Measurements from ENCODE around the gene RND1. TPM values are rescaled to one million over a fixed set of nuclear protein-coding genes. Genes with fewer than 3 reads are reported as not detected.
"Not testable (repeated sequence)": the region's sequence is repeated elsewhere in the genome, so short reads cannot be mapped to it uniquely, and the experiment has no call there.

The RND1 gene
- total RNA-seq, 2 donors from 2014 or later: 2.1 to 8.6 TPM

- ATAC-seq; intact Hi-C loops (cut with DNase I, micrococcal nuclease); DNase-seq: not testable (repeated sequence)
These were observed 23.6 kb downstream of the RND1 start for GRCh38 chr12:48842021-48842420.

DNA sequence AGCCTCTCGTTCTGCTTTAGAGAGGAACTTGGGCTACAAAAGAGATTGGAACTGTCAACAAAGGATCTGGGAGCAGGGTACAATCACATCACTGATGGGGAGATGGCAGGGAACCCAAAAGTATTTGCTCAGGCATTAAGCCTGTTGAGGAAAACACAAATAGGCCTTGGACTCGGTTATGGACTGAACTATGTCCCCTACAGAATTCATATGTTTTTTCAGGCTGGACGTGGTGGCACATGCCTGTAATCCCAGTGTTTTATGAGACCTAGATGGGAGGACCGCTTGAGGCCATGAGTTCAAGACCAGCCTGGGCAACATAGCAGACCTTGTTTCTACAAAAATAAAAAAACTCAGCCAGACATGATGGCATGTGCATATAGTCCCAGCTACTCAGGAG is 27.6 kb downstream of the RND1 start:
- DNase-seq (no peak), ATAC-seq (no peak)
- intact Hi-C loops (cut with DNase I, micrococcal nuclease): no loop called here

DNA sequence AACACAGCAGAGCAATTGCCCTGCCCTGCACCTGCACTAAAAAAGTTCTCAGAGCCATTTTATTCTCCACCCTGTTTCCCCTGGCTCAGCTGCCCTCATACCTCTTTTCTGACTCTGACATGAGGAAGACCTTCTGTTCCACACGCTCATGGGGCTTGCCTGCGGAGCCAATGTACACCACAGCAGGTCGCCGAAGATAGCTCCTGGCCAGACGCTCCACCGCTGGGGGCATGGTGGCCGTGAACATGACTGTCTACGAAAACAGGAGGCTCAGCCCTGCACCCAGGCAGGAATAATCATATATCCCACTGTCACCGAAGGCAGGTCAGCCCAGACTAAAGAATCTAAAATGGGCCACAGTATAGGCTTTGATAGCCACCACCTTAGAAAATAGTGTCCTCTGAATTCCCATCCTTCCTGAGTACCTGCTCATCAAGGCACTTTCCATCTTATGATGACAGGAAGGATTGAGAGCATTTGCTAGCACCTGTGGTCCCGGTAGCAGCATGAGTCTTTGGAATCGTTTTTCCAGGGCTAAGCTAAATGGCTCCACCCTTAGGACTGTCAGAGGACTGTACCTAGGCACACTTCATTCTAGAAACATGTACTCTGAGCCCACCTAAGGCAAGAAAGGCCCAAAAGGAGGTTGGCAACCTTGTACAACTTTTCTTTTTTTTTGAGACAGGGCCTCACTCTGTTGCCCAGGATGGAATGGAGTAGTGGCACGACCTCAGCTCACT is 33.2 kb downstream of the RND1 start:
- intact Hi-C loops (cut with DNase I, micrococcal nuclease): no loop called here
- DNase-seq (no peak), ATAC-seq (no peak)

DNA sequence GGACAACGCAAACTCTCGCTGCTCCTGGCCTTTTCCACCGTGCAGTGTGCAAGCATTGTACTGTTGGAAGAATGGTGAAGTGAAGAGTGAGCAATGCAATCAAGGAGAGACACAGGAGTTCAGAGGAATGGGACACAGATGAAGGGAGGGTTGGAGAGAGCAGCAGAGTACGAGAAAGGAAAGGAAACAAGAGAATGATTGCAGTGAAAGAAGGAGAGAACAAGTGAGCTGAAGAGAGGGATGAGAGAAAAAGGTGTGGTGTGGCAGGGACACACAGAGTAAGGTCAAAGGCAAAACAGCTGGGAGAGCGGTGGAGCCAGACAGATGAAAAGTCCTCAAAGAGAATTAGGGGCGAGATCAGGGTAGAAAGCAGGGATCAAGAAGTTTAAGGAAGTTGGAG is 34.4 kb downstream of the RND1 start:
- no peak for ATAC-seq
- intact Hi-C loops (cut with DNase I, micrococcal nuclease): no loop called here

GRCh38 chr12:48828841-48829575 is 36.7 kb downstream of the RND1 start:
- intact Hi-C loops (cut with DNase I, micrococcal nuclease): no loop called here
- ATAC-seq: no peak
- no peak for DNase-seq

More for the DNA sequence above, 34.4 kb downstream of the RND1 start:
- no peak for DNase-seq

DNA sequence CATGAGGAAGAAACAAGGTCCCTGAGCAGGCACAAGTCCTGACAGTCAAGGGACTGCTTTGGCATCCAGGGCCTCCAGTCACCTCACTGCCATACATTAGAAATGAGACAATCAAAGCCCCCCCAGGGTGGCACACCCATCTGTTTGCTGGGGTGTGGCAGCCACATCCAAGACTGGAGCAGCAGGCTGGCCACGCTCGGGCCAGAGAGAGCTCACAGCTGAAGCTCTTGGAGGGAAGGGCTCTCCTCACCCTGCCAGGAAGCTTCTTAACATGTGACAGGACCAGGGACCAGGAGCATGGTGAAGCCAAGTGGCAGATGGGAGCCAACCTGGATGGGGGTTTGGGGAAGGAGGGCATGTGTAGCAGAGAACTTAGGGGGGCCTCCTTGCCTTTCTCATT is 37.4 kb downstream of the RND1 start:
- intact Hi-C loops (cut with DNase I, micrococcal nuclease): no loop called here
- DNase-seq: no peak
- ATAC-seq: peak; percentile 15

DNA sequence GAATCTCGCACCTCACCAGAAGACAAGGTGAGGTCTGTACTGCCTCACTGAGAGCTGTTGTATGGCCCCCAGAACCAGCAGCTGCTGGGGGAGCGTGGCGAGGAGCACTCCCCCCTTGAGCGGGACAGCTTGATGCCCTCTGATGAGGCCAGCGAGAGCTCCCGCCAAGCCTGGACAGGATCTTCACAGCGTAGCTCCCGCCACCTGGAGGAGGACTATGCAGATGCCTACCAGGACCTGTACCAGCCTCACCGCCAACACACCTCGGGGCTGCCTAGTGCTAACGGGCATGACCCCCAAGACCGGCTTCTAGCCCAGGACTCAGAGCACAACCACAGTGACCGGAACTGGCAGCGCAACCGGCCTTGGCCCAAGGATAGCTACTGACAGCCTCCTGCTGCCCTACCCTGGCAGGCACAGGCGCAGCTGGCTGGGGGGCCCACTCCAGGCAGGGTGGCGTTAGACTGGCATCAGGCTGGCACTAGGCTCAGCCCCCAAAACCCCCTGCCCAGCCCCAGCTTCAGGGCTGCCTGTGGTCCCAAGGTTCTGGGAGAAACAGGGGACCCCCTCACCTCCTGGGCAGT is 38.1 kb downstream of the RND1 start:
- DNase-seq: no peak
- peak; percentile 2 for ATAC-seq
- intact Hi-C loops (cut with DNase I, micrococcal nuclease): no loop called here

- DNase-seq (no peak), ATAC-seq (no peak)
- intact Hi-C loops (cut with DNase I, micrococcal nuclease): no loop called here
These were observed 38.6 kb downstream of the RND1 start for GRCh38 chr12:48827026-48827425.

- ATAC-seq (no peak), DNase-seq (no peak)
- intact Hi-C loops (cut with DNase I, micrococcal nuclease): no loop called here
These were observed 39.3 kb downstream of the RND1 start for GRCh38 chr12:48826209-48826855.

GRCh38 chr12:48824905-48825304 is 40.8 kb downstream of the RND1 start:
- DNase-seq (no peak), ATAC-seq (no peak)
- intact Hi-C loops (cut with DNase I, micrococcal nuclease): no loop called here

- peak in 1 of 2 donors; percentile 27 for DNase-seq
- ATAC-seq: peak; percentile 32
- intact Hi-C loops (cut with DNase I, micrococcal nuclease): no loop called here
These were observed 41.6 kb downstream of the RND1 start for GRCh38 chr12:48824112-48824511.

DNA sequence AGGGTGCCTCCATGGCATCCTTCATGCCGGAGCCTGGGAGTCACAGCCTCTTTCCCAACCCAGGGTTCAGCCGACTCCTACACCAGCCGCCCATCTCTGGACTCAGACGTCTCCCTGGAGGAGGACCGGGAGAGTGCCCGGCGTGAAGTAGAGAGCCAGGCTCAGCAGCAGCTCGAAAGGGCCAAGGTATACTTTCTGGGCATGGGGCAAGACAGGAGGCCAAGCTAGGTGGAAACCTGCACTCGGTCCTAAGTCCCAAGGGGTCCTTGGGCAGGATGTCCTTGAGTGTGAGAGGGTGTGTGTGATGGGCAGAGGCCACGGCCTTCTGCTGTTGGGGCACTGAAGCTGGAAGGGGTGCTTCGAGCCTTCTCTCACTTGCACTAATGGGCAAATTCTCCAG is 42.4 kb downstream of the RND1 start:
- DNase-seq (no peak), ATAC-seq (no peak)
- intact Hi-C loops (cut with DNase I, micrococcal nuclease): no loop called here

DNA sequence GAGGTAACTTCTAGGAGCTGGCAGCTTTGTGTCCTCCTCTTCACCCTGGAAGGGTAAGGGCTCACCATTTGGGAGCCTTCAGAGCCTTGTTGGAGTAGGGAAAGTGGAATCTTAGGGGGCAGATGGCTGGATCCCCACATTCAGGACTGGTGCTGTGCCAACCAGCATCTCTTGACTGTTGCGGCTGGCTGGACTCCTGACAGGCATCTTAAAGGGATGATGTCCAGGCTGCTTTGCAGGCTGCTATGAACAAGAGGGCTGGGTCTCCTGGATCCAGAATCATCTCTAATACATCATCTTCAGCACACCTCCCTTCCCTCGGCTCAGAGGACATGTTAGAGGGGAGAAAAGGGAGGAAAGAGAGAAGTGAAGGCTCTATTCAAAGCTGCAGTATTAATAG is 43.0 kb downstream of the RND1 start:
- no peak for ATAC-seq
- intact Hi-C loops (cut with DNase I, micrococcal nuclease): no loop called here
- no peak for DNase-seq

DNA sequence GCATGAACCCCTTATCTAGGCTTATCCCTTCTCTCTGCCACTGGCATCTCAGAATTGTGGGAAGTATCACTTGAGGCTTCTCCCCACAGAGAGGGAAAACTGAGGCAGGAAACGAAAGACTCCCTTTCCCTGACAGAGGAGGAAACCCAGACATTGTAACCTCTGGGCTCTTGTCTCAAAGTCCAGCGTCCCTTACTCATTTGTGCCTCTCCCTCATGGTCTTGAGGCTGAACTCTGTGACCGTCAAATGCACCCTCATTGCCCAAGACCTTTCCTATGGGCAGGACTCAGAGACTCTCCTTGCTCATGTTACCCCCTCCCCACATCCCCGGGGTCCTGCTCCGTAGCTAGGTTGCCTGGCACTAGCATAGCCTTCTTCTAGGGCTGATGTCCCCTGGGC is 43.5 kb downstream of the RND1 start:
- ATAC-seq (peak; percentile 2), DNase-seq (no peak)
- intact Hi-C loops (cut with DNase I, micrococcal nuclease): no loop called here

- ATAC-seq (no peak), DNase-seq (no peak)
- intact Hi-C loops (cut with DNase I, micrococcal nuclease): no loop called here
These were observed 45.5 kb downstream of the RND1 start for GRCh38 chr12:48819986-48820725.

- ATAC-seq (no peak), DNase-seq (peak in 1 of 2 donors; percentile 53)
- intact Hi-C loops (cut with DNase I, micrococcal nuclease): no loop called here
These were observed 46.7 kb downstream of the RND1 start for GRCh38 chr12:48818831-48819590.

DNA sequence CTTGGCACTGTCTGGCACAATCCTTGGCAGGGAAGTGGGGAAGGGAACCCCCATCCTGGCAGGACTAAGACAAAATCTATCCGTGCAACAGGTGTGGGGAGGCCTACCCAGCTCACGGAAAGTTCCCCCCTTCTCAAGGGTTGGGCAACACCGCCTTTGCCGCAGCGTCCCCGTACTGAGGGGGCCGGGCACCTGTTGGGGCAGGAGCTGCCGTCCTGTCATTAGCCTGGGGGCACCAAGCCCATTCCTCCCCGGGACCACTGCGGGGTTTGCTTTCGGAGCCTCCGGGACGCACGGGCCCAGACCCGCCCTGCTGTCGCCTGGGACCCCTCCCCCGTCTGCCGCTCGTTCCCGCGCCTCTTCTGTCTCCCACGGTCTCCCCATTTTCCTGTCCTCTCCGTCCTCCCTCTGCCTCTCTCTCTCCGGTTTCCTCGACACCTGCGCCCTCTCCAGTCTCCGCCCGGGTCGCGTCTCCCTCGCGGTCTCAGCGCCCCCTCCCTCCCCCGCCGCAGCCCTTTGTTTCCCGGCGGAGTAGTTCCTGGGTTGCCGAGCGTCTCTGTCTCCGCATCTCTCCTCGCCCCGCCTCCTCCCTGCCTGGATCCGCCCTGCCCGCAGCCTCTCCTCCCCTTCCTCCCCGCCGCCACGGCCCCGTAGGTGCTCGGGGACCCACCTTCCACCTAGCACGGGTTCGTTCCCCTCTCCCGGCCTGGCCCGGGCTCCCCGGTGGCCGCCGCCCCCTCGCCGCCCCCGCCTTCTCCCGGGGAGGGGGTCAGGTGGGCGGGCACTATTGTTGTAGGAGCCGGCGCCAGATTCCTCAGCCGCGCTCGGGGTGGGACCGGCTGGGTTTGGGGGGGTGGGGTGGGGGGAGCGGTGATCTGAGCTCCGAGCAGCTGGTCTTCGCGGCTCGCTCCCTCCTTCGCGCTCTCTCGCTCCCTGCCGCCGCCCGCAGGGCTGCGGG is 47.5 kb downstream of the RND1 start, which contains the start of gene CACNB3:
TSS of gene CACNB3 (plus strand) at position 624 of the 958 bp plus-strand sequence. CDS start 434 bp downstream, outside the sequence.
- intact Hi-C loops (cut with DNase I, micrococcal nuclease): no loop called here
- ATAC-seq: peak; percentile 39
- peak; percentile 86 to 91 for DNase-seq
